GM19023 (cell line): Measurements from ENCODE around the gene VAT1L.

Experiments used
- ATAC-seq: cut with Tn5 transposase; IDR thresholded peaks from one replicate; pipeline ENCODE4 v1.9.1; 2021; ENCODE audit warnings: mild to moderate bottlenecking, moderate library complexity; ENCODE audit not compliant: unreplicated experiment

The VAT1L gene

DNA sequence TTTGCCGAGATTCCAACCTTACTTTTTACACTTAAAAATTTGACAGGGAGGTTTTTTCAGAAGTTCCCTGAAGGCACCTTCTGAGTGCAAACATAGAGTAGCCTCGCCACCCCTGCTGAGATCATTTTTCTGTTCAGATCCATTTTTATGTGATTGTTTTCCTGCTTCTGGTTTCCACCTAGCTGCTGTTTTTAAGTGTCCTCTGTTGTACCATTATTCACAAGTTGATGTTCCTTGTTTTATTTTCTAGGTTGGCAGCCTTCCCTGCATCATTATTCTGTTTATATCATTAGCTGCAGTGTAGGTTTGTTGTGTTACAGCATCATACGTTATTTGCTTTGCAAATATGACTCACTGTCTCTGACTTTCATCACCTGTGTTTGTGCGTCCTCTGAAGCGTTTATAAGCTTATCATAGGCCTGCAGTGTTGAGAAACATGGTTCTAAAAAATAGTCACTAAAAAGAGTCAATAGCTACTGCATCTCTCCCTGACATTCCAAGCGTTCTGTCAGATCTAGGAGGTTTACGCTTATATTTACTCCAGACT lies 117.1 kb downstream of the VAT1L start:
- ATAC-seq, result no peak

- ATAC-seq, result no peak
Measured at GRCh38 chr16:77910021-77910420, 121.7 kb downstream of the VAT1L start.

GRCh38 chr16:77912617-77913016 lies 124.3 kb downstream of the VAT1L start:
- no peak for ATAC-seq

DNA sequence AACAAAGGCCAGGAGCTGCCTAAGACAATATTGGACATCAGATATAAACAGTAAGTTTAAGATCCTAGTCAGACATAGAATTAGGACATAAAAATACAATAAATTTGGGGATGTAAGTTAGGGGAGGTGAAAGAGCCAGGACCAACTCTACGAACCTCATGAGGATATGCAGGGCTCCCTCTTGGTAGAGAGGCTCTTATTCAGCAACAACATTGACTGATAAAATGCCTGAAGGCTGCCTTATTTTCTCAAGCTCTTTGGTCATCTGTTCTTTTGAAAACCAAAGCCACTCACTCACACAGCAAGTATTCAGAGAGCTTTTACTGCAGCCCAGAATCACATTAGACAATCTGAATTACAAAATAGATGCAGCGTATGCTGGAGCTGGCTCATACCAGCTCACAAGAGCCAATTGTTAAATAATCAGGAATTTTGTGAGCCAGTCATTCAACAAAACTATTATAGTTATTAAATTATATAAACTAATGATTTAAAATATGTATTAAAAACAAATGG lies 125.4 kb downstream of the VAT1L start:
- ATAC-seq, result no peak

DNA sequence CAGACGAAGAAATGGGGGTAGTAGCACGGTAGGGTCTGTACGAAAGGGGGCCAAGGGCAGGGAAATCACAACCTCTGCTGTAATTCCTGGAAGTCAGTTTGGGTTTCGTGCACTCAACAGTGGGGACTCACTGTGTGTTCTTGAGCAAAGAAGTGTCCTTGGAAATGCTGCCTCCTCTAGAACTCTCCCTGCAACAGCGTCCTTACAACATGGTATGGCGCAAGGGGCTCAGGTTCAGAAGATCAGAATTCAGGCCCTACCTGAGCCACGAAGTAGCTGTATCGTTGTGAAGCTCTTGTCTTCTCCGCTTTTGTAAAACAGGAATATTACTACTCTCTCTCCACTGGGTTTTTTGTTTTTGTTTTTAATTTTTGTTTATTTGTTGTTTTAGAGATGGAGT lies 127.7 kb downstream of the VAT1L start:
- no peak for ATAC-seq

GRCh38 chr16:77917971-77918370 lies 129.6 kb downstream of the VAT1L start:
- ATAC-seq, result no peak

DNA sequence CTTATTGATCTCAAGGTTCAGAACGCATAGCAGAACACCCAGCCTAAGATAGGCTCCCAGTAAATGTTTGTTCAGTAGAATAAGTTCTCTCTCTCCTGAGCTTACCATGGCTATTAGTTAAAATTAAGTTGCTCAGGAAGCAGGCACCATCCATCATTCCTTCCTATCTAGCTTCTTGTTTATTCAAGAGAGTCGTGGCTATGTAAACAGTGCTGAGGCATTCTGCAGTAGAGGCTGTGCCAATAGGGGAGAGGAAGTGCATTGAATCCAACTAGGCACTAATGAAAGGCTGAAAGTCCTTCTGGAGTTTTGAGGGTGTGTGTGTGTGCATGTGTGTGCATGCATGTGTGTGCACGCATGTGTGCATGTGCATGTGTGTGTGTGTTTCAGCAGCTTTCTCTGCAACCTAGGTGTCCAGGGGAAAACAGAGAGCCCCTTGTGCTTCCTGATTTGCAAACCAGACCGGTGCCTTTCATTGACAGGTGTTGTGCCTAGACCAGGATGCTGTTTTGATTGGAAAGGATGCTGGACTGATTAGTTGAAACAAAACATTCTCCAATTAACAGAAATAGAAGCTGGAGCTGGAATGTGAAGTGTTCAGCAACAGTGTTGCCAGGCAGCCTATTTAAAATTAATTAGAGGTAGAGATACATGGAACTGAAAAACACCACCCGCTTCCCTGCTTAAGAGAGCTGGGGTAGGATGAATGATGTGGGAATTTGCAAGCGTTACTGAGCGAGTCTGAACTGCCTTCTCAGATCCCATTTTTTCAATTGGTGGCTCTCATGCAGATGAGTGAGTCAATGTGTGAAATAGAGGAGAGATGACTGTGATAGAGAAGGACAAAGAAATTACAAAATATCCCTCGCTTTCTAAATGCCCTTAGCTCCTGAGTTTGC lies 130.7 kb downstream of the VAT1L start:
- ATAC-seq, result no peak

DNA sequence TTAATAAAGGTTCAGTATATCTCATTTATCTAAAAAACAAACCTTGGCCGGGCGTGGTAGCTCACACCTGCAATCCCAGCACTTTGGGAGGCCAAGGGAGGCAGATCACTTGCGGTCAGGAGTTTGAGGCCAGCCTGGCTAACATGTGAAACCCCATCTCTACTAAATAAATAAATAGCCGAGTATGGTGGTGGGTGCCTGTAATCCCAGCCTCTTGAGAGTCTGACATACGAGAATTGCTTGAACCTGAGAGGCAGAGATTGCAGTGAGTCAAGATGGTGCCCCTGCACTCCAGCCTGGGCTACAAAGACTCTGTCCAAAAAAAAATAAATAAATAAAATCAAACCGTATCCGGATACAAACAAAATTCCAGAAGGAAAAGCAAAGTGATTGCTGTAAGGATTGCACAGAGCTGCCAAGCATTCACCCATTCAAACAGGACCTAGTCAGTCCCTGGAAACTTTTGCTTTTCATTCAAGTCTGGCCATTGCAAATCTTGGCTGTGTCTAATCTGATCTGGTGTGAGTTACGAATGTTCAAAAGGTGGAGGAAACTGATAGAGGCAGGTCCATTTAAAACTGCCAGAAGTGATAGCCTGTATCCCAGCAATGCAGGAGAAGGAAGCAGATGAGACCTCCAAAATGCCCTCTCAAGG lies 131.5 kb downstream of the VAT1L start:
- ATAC-seq, result no peak

DNA sequence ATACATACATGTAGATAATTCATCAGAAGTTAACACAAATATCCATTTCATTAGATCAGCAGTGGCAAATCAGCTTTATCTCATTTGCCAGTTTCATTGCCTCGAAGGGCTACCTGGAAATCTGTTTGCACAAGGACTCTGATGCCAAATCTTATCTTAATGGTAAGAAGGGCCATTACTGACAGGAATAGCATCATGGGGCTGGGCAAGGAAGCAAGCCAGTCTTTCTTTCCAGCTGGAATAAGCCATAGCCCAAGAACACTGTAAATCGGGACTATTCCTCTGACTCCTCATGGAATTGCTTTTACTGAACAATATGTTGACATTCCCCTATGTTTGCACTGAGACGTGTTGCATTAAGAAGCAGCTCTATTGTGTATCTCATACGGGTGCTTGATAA lies 132.6 kb downstream of the VAT1L start:
- ATAC-seq, result no peak

GRCh38 chr16:77922228-77922754 lies 133.9 kb downstream of the VAT1L start:
- no peak for ATAC-seq

DNA sequence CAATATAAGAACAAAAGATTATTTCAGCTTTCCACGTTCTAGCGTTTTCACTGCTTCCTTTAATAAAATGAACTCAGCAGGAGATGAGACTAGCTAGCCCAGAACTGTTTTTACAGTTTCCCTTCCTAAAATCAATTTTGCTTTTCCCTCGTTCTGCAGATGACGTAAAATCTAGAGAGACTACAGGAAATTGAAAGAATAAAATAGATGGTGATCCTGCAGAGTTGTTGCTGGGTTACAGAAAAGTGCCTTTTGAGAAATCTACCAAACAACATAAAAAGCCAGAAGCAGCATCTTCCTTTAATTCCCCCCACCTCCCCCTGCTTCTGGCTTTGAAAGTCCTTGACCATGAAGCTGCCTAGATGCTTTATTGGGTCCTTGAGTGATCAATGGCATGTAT lies 137.2 kb downstream of the VAT1L start:
- no peak for ATAC-seq

GRCh38 chr16:77928096-77928495 lies 139.7 kb downstream of the VAT1L start:
- no peak for ATAC-seq

DNA sequence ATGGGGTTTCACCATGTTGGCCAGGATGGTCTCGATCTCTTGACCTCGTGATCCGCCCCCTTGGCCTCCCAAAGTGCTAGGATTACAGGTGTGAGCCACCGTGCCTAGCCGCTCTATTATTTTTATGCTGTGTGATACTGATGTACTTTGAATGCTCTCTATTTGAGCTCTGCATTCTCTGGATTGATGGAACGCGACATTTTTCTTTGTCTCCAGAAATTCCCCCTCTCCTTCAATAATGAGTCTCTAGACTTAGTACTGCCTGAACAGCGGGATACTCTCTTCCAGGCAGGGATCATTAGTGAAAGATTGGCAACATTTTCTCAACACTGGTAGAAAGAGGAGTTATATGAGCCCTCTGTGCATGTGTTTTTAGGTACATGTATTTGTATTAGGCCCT lies 140.6 kb downstream of the VAT1L start:
- ATAC-seq, result no peak

GRCh38 chr16:77931058-77931457 lies 142.7 kb downstream of the VAT1L start:
- ATAC-seq, result no peak

- ATAC-seq, result no peak
Measured at GRCh38 chr16:77937473-77938149, 149.2 kb downstream of the VAT1L start.

GRCh38 chr16:77938913-77939312 lies 150.5 kb downstream of the VAT1L start:
- ATAC-seq, result no peak

GRCh38 chr16:77939968-77940367 lies 151.6 kb downstream of the VAT1L start:
- ATAC-seq, result no peak

DNA sequence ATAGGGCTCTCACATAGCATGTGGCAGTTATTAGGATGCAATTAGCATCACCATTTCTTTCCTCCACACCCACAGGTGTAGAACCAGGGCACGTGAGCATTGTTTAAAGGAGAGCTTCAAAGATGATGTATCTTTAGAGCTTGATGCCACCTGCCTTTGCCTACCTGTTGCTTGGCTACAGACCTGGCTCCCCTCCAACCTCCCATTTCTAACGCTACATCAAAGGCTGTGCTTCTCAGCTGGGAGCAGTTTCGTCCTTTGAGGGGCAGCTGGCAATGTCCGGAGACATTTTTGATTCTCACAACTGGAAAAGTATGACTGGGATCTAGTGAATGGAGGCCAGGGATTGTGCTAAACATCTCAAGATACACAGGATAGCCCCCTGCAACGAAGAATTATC lies 155.4 kb downstream of the VAT1L start:
- no peak for ATAC-seq

DNA sequence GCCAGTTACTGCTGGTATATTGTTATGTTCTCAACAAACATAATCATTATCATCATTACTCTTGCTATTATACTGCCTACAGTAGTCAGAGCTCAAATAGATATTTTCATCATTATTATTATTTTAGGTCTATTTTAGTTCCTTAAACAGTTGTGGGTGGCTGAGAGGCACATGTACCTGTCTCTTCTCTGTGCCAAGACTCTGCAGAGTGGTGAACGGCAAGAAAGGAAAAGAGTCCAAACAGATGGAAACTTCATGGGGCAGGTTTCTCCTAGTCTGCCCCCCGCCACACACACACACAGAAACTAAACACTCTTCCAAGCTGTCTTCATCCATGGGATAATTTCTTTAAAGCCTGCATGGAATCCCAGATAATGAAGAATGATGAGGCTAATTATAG lies 156.3 kb downstream of the VAT1L start:
- no peak for ATAC-seq

GRCh38 chr16:77945126-77945525 lies 156.8 kb downstream of the VAT1L start:
- no peak for ATAC-seq

DNA sequence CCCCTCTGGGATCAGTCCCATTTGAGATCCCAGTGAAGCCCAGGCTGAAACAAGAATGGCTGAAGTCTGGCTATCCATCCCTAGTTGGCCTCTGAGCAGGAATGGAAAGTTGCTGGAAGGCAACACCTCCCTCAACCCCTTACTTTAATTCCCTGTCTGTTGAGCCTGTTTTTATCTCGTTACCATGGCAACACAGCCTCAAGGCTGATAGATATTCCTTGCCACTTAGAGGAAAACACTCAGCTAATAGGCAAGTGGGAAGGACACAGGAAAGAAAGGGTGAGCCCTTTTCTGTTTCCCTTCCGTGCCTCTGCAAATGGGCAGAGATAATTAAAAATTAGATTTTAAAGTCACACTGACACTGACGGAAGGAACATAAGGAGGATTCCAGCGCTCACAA lies 158.5 kb downstream of the VAT1L start:
- no peak for ATAC-seq
